ENCODE data around the gene KLHL29. TPM values are rescaled to one million over a fixed set of nuclear protein-coding genes. Genes with fewer than 3 reads are reported as not detected.
A peak's percentile ranks its signal among the peaks of the same experiment; 100 is the strongest.

The KLHL29 gene
- total RNA-seq, 1 donor from 2014 or later: 0.65 TPM

DNA sequence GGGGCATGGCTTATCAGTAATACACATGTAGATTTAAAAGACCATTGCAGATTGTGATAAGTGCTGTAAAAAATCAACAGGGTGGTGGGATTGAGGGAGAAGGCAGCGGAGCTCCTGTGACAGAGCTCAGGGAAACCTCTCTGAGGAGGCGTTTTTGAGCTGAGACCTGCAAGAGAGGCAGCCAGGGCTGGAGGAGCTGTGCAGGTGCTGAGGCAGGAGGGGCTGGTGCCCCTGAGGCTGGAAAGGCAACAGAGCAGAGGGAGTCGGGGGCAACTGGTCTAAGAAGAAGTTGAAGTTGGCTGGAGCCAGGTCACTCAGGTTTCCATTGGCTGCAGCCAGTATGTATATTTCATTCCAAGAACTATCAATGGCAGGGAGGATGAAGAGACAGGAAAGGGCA is 47.6 kb downstream of the KLHL29 start:
- no peak for DNase-seq
- intact Hi-C loops (cut with DNase I): no loop called here
- no peak for ATAC-seq (ENCODE audit: poor library complexity)

DNA sequence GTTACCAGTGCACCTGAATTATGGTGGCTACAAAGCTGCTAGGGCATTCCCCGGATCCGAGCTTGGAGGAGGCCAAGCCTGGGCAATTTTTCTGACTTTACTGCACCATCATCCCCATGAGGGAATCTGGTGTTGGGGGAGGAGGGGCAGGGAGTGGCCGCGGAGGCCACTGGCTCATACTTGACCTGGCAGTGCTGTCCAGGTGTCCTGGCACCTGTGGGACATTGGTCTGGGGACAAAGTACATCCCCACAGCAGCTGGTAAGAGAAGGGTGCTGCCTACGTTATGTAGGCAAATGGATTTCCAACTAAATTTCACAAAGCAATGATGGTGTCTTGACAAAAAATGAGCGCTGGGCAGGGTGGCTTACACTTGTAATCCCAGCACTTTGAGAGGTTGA is 48.3 kb downstream of the KLHL29 start:
- no peak for ATAC-seq (ENCODE audit: poor library complexity)
- intact Hi-C loops (cut with DNase I): no loop called here
- no peak for DNase-seq

DNA sequence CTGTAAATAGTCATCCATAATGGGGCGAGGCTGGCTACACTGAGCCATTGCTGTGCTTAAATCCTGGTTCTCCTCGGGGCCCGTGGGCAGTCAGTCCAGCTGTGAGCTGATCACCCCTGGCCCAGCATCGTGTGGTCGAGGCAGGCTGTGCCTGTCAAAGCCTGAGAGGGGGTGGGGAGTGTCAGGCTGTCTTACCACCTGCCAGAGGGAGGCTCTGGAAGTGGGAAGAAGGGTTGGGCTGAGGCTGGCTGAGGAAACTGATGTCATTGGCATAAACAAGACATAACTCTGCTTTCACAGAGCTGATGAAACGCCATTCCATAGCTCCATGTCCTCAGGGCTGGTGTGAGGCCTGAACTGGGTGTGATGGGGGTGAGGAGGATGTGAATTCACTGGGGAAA is 49.7 kb downstream of the KLHL29 start:
- intact Hi-C loops (cut with DNase I): no loop called here
- DNase-seq (no peak), ATAC-seq (ENCODE audit: poor library complexity) (no peak)

DNA sequence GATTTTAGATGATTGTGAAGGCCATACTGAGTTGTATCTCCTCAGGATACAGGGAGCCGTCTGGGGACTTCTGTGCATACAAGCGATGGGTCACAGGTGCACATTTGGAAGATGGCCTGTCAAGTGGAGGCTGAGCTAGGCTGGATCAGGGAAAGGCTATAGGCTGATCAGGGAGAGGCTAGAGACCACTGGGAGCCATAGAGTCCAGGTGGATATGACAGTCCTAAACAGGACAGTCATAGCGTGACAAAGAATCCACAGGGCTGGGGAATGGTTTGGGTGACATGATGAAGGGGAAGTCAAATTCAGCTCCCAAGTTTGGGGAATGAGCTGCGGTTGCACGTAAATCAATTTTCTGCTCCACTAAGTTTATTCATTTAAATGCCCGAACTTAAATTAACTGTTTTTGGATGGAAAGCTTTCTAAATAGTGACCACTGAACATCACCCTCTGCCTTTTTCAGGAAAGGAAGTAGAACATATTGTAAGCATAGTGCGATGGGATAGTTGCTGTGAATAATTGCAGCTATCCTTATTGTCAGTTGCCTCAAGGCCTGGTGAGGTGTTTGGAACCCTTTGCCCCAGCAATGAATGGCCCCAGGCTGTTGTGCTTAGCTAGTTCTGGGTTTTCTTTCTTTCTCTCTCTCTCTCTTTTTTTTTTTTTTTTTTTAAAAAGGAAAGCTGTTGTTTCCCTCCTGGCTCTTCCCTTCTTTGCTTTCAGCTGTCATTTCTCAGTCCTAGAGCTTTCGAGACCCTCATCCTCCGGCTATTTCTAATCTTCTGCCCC is 50.5 kb downstream of the KLHL29 start:
- DNase-seq (no peak), ATAC-seq (ENCODE audit: poor library complexity) (no peak)
- intact Hi-C loops (cut with DNase I): no loop called here

DNA sequence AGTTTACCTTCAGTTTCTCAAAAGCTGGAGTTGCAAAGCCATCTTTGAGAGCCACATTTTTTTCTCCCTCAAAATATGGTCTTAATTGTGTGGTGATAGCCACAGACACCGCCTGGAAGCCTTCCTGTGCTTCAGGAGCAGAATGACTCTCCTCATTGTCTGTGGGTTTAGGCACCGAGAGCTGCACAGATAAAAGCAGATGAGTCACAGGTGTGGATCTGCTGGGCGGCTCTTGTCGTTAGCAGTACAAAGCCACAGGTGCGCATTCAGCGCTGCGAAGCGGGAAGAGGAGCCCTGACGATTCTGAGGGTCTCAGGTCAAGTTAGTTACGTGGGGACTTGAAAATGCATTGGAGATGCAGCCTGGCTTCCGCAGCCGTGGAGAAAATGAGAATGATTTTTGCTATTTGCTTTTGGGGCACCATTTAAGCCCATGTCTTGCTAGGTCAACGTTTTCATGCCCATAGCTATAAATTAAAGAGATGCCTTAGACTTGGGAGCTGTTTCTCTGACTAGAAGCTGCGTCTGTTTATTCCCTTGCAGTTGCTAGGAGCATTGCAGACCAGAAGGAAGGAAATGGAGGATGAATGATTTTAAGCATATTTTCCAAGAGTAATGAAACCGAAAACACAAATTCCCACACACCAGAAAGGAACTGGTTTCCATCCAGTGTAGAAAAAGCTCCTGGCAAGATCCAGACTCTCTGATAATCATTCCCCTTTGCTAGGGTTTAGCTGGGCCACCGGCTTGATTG is 51.5 kb downstream of the KLHL29 start:
- intact Hi-C loops (cut with DNase I): no loop called here
- ATAC-seq (ENCODE audit: poor library complexity): no peak
- no peak for DNase-seq

DNA sequence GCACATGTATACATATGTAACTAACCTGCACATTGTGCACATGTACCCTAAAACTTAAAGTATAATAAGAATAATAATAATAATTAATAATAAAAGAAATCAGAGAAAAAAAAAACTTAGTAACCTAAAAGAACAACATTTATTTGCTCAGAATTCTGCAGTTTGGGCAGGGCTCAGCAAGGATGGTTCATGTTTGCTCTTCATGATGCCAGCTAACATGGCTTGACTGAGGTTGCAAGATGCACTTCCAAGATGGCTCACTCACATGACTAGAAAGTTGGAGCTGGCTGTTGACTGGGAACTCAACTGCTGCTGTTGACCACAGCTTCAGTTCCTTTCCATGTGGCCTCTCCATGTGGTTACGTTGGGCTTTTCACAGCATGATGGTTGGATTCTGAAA is 56.4 kb downstream of the KLHL29 start:
- intact Hi-C loops (cut with DNase I): no loop called here
- no peak for DNase-seq
- no peak for ATAC-seq (ENCODE audit: poor library complexity)

DNA sequence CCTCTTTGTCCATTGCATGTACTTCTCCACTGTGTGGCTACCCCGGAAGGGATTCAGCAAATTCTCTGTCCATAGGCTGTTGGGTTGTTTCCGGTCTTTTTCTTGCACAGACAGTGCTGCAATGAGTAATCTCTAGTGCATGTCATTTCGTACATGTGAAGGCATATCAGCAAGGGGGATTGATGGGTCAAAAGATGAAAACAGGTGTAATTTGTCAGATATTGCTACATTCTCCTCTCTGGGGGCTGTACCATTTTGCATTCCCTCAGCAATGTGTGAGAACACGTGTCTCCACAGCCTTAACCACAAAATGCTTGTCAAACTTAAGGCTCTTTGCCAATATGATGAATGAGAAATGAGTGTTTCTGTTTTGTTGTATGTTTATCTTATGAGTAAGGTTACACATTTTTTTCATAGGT is 60.5 kb downstream of the KLHL29 start:
- ATAC-seq (ENCODE audit: poor library complexity) (no peak), DNase-seq (no peak)
- intact Hi-C loops (cut with DNase I): no loop called here

DNA sequence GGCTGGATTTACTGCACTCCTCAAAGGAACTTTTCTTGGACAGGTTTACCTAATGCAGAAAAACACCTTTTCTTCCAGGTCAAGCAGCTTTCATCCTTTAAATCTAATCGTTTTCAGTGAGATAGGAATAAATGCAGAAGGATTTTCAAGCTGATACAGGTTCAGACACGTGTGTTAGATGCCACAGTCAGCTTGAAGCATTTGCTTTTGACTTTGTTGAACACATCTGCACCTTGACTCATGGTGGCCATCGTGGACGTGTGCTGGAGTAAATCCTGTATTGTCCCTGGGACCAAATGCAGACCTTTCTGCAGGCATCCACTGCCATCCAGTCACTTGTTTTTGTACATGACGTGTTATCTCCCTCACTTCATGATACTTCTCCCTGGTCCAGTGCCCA is 61.9 kb downstream of the KLHL29 start:
- ATAC-seq (ENCODE audit: poor library complexity): no peak
- intact Hi-C loops (cut with DNase I): no loop called here
- DNase-seq: no peak

DNA sequence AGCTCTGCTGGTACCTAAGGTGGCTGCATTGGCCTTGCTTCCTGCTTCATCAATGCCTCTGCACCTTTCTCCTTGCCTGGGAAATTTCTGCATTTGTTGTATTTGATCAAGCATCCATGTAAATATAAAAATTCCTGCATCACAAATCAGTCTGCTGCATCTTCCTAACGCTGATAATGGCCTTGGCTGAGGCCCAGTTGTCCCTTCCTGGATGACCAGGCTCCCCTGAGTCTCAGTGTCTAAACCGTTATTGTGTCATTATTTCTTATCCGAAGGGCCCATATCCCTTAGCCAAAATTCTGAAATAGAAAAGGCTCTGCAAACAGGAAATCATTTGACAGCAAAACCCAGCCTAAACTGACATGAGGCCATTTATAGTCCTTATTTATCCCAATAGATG is 62.4 kb downstream of the KLHL29 start:
- intact Hi-C loops (cut with DNase I): no loop called here
- no peak for ATAC-seq (ENCODE audit: poor library complexity)
- DNase-seq: no peak

DNA sequence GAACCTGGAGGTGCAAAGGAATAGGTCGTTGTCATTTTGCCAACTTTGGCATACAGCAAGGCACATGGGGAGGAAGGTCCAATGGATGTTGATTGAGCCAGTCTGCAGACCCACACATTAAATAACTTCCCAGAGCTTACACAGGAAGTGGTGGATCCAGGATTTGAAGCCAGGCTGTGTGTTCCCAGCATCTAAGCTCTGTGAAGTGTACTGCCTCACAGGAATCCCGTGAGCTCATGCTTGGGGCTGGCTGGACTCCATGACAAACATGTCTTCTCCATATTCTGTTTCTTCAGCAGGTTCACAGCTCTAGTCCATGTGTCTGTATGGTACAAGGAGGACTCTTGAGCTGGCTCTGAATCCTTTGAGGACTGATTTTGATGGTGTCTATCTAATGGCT is 63.9 kb downstream of the KLHL29 start:
- DNase-seq (no peak), ATAC-seq (ENCODE audit: poor library complexity) (no peak)
- intact Hi-C loops (cut with DNase I): no loop called here

DNA sequence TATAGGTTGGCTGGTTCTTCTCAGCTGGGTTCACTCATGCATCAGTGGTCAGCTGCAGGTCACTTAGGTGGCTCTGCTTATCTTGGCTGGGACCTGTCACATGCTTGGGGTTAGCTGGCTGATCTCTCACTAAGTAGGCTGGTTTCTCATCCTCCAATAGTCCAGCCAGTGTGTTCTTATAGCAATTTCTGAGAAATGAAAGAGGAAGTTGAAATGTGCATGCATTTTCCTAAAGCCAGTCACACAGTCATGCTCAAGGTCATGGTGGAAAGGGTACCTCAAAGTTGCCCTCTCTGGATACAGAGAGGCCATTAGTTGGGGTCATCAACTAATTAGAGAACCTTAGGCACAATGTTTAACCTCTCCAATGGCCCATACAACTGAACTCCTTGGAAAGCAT is 64.4 kb downstream of the KLHL29 start:
- intact Hi-C loops (cut with DNase I): no loop called here
- ATAC-seq (ENCODE audit: poor library complexity) (no peak), DNase-seq (no peak)

DNA sequence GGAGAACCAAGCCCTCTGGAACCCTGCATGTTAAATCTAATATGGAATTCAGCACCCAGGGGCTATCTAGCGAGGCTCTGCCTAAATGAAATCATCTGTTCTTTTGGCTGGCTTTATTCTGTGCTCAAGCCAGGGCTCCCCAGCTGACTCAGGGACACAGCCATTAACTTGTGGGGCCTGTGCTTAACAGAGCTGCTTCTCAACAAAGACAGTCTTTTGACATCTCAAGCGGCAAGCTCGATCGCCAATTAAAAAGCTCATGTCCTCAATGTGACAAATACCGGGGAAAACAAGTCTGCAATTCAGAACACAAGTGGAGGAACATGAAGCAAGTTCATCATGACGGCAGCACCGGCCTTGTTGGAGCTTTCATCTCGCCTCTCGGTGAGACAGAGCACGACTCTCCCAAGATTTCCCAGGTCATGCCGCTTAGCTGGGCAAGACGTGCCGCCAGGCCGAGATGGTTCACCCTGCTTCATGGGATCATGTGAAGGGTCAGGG is 64.9 kb downstream of the KLHL29 start:
- DNase-seq: no peak
- intact Hi-C loops (cut with DNase I): no loop called here
- peak; percentile 78 for ATAC-seq (ENCODE audit: poor library complexity)

DNA sequence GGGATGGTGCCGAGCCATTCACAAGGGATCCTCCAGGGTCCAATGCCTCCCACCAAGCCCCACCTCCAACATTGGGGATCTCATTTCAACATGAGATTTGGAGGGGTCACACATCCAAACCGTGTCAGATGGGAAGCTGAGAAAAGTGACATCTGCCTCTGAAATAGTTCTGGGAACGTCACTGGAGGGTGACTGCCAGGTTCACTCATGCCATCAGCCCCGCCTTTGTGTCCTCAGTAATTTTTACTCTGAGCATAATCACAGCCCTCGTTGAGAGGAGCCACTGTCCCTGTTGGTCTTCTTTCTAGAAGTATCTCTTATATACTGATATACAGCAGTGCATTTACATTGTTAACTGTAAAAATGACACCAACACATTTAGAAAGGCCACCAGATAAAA is 67.4 kb downstream of the KLHL29 start:
- peak; percentile 11 for ATAC-seq (ENCODE audit: poor library complexity)
- intact Hi-C loops (cut with DNase I): no loop called here
- DNase-seq: no peak

DNA sequence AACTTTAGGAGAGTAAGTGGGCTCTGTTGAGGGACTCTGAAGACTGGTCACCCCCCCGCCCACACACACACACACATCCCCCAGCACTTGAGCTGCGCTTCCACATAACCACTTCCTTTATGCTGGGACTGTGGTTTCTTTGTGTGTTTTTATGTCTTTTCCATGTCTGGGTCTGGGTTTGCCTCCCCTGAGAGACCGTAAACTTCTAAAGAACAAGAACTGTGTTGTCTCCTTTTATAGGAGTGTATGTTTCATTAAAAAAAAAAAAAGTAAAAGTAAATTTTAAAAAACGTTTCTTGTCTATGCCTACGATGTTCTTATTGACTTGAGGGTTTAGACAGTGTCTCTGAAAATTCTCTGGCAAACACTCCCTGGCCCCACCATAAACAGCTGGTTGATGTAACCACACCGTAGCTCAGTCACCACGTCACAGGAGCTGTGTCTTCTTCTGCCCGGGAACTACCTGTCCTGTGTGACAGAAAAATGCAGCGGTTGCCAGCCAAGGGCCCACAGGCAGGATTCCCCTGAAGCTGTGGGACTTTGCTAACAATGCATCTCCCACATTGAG is 68.0 kb downstream of the KLHL29 start:
- ATAC-seq (ENCODE audit: poor library complexity) (no peak), DNase-seq (no peak)
- intact Hi-C loops (cut with DNase I): no loop called here

DNA sequence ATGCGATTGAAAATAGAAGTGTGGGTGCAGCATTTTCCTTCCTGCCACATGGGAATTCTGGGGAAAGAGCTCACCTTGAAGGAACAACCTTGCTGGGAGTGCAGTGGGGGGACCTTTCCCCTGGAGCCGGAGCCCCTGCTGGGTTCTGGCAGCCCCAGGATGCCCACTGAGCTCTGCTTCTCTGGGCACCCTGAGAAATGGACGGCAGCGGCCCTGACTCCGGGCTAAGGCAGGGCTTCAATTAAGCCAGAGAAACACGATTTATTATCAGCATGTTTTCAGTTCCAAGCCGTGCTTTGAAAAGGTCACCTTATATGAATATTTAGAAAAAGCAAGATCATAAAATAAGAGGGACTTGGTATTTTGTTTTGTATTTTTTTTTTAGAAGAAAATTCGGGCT is 68.5 kb downstream of the KLHL29 start:
- ATAC-seq (ENCODE audit: poor library complexity) (no peak), DNase-seq (no peak)
- intact Hi-C loops (cut with DNase I): no loop called here

DNA sequence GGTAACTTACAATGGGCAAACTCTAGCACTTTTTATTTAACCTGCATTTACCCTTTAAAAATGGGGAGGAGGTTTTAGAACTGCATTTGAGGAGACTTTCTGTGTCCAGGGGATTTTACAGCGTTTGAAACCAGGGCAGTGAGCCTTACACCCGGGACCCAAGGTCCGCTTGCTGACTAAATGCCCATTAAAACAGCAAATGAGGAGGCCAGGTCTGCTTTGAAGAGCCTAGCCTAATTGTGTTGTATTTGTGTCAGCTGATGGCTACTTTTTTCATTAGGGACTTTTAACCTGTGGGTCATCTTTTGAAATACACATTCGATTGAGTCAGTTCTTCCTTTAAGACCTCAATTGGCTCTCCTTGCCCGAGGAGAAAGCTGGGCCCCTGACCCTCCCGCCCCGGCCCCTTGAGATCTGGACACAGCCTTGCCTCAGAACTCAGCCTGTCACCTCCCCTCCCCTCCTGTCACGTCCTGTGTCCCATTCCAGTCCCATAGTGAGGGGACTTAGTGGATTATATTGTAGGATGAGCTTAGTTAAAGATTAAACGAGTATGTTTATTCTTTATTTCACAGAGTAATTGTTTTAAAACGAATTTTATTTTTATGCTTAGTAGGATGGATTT is 69.0 kb downstream of the KLHL29 start:
- ATAC-seq (ENCODE audit: poor library complexity): no peak
- no peak for DNase-seq
- intact Hi-C loops (cut with DNase I): no loop called here

DNA sequence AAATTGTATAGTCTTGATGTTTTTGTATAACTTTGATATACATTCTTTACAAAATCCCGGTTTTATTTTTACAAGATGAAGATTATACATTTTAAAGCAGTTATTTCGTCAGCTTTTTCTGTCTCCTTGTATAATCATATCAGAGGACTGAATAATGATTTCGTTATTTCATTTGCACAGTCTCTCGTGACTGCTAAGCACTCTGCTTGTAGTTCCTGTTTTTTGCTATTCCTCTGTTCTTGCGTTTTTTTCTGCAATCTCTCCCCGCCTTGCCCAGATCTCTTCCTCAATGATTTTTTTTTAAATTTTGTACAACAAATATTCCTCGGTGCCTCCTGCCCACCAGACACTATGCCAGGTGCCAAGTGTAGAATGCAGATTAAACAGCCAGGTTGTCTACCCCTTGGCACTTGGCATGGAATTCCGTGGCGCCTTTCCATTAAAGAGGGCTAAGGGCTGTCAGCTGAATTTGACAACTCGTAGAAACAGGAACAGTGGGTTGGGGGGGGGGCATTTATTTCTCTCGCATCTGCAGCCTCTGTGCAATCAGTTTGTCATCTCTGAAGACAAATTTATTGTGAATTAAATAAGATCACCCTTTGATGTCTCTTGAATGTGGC is 69.6 kb downstream of the KLHL29 start:
- ATAC-seq (ENCODE audit: poor library complexity) (no peak), DNase-seq (no peak)
- intact Hi-C loops (cut with DNase I): no loop called here

DNA sequence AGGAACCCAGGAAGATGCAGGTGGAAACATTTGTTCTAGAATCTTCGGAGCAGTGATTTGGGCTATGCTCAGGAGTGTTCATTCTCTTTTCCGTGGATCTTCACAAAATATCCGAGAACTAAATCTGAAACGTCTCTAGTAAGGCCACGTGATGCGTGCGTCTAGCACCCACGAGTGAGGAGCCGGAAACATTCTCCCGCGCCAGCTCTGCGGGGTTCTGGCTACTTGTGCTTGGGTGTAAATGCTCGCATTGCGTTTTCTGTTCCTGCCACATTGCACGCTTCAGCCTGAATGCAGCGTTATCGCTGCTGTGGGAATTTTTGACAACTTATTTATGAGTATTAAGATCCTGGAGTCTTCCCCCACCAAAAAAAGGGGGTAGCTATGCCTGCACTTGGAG is 71.4 kb downstream of the KLHL29 start:
- intact Hi-C loops (cut with DNase I): no loop called here
- DNase-seq (no peak), ATAC-seq (ENCODE audit: poor library complexity) (no peak)

Data from Right ventricle myocardium superior (tissue), 1 donor.